Measurements from ENCODE around the gene ZFHX3.

ZFHX3 gene

DNA sequence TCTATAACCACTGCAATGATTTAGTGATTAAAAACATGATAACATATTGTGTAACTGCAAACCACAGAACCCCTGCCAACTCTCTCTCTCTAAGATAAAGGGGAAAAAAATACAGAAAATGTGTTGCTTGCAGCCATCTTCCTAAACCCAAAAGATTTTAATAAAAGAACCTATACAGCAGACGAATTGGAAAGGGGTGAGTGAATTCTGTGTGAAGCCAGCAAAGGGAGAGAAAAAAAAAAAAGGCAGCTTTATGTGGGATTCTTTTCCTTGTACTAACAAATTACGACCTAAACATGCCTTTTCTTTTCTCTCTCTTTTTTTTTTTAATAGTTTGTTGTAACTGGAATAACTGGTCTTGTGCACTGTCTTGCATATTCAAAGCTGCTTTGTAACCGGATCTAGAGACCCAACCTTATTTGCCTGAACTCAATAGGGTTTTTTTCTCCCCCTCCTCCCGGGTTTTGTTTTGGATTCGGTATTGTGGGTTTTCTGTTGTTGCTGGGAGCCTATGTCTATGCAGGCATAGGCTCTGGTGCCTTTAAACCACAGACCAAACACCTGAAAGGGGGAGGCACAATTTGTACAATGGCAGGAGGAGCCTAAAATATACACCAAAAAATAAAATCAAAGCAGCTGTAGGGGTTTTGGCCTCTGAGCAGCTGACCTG lies 7.0 kb upstream of the ZFHX3 start:
- no peak for DNase-seq (ENCODE audit: low read depth in 2 of 2)

DNA sequence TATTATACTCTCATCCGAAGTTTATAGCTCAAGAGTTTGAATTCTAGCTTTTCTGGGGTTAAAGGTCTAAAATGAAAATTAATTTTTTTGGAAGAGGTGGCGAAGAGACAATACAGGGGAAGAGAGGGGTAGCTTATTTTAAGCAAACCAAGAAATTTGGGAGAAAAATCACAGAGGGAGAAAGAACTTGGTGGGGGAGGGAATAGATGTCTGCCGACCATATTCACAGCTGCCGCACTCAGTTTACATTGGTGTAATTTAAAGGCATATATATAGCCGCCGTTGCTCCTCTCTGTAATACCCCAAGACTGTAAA lies 6.5 kb upstream of the ZFHX3 start:
- no peak for DNase-seq (ENCODE audit: low read depth in 2 of 2)

DNA sequence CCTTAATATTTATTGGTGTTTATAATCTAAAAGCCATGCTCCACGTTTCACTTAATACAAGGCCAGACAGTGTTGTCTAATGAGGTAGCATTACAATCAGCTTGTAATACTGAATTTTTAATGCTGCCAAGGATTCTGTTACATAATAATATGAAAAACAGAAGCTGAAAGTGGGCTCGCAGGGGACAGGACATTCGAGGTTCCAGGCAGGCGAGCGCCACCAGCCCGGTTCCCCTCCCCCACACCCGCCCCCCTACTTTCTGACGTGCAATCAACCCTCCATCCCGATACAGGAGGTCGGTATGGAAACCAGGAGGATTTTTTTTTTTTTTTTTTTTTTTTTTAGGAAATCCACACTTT lies 6.2 kb upstream of the ZFHX3 start:
- no peak for DNase-seq (ENCODE audit: low read depth in 2 of 2)

DNA sequence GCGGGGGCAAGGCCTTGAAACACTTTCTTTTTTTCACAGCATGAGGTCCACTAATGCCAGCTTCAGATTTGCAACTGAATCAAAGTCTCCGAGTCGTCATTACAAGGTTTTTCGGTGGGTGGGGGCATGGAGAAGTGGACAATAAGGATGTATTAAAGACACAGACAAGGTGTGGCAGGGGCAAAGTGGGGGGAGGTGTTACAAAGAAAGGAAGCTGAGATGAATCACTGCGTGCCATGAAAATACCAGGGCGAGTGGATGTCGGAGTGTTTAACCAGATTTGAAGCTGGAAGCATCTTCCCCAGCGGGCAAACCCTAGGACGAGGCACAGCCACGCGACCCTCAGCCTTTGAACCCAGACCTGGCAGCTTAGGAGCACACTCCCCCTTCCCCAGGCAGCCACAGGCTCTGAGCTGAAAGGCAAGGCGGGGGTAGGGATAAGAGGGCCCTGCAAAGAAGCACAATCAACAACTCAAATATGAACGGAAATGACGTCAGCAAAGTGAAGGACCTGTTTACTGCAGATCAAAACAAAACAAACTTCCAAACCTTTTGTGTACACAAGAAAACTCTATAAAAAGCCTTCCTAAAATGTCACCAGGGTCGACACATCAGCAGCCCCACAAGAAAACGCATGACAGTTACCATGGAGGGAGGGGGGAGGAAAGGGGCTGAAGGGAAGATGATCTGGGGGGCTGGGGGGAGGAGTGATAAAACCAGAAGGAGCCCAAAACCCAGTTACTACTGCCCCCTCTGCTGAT lies 5.6 kb upstream of the ZFHX3 start:
- no peak for DNase-seq (ENCODE audit: low read depth in 2 of 2)

DNA sequence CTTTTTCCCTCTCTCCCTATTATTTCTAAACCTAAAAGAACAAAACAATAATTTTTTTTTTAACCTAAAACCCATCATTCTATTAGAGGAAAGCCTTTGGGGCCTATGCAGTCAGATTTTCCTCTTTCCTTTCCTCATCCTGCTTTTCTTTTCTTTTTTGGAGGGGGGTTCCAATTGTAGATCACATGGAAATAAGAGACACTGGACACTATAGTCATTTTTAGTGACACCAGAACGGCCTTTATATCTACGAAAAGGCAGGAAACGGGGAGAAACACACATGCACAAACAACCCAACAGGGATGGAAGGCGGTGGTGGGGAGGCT lies 5.1 kb upstream of the ZFHX3 start:
- no peak for DNase-seq (ENCODE audit: low read depth in 2 of 2)

DNA sequence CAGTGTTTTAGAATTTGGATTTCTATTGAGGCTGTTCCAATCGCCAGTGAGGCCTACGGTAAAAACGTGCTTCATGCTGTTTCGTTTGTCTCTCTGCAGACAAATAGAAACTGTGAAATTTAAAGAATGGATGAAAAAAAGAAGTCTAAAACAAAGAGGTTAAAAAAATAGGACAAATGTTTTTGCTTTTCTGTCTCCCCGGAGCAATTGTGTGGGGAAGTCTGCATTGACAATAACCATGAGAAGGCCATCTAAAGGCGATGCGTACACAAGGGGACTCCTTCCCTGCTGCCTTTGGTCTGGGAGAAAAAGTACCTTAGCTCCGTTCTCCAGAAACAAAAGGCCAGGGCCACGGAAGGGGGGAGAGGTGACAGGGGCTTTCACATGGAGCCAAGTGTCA lies 4.6 kb upstream of the ZFHX3 start:
- no peak for DNase-seq (ENCODE audit: low read depth in 2 of 2)

DNA sequence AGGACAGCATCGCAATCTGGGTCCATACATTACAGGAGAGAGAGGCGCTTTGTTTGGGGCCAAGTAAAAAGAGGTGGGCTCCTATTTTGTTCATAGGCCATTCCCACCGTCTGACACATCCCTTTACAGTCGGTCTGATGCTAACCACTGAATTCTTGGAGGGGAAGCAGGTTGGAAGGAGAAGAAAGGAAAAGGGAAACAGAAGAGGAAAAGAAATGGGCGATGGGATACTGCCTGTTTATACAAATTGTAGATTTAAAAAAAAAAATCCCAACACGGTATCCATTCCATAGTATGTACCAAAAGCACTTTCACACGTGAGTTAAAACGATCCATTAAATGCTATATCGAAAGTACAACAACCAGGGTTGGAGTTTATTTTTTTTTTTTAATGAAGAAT lies 4.0 kb upstream of the ZFHX3 start:
- DNase-seq (ENCODE audit: low read depth in 2 of 2), result no peak

DNA sequence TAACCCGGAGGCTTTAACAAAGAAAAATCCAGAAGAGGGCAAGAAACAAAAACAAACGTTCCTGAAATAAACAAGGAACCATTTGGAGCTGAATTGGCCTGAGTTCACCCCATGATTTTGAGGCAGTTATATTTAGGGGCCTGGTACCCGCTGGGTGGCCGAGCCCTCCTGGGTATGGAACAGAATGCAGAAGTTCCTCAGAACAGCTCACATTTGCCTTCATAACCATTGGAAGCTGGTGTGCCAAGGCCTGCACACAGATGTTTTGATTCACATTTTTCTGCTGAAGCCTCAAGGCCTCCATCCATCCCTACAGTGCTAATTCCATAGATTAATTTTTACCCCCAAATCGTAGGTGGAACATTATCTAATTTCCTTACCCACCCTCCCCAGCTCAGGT lies 3.3 kb upstream of the ZFHX3 start:
- DNase-seq (ENCODE audit: low read depth in 2 of 2), result no peak

DNA sequence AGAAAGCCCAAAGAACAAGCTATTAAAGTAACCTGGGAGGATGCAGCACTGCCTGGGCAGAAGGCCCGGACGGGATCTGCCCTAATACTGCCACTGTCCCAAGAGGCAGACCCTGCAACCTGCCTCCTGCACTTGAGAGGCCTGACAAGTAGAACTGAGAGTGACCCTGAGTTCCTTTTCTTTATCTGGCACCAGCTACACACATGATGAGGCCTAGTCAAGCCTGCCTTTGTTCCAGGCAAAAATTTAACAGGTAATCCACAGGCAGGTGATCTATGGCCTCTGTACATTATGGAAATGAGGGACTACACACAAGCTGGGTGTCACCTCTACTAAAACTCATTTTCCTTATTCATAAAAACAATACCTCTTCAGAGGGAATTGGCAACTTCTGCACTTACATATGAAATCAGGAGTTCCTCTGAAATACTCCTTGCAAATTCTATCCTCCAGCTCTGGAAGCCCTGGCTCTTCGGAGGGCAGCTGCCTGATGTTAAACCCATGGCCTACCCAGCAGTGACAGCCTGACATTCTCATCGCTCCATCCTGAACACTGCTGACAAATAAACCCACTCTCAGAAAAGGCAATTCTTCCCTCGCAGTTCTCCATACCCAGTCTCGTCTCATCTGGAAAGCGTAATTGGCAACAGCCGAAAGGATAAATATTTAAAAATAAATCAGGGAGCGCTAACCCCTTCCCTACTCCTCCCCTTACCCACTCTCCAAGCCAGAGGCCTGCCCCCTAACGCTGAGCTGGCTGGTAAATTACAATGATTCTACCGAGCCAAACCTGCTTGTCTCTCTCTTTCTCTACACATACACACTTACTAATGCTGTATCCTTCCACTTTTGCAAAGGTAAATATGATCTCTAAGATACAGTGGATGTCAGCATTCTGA lies 2.5 kb upstream of the ZFHX3 start:
- no peak for DNase-seq (ENCODE audit: low read depth in 2 of 2)

DNA sequence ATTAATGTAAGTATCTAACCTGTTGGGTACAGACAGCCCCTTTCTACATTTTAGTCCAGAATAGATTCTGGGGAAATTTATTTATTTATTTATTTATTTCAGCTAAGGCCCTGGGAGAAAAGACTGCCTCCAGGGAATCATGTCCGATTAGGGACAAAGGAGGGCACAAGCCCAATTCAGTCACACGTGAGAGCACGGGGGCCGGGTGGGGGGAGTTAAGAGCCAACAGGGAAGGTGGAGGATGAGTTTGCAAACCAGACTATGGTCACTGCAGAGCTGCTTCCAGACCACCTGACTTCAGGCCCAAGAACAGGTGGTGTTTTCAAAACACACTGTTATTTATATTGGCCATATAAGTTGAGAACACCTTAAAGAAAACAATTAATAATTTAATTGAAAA lies 1.6 kb upstream of the ZFHX3 start:
- DNase-seq (ENCODE audit: low read depth in 2 of 2), result no peak

DNA sequence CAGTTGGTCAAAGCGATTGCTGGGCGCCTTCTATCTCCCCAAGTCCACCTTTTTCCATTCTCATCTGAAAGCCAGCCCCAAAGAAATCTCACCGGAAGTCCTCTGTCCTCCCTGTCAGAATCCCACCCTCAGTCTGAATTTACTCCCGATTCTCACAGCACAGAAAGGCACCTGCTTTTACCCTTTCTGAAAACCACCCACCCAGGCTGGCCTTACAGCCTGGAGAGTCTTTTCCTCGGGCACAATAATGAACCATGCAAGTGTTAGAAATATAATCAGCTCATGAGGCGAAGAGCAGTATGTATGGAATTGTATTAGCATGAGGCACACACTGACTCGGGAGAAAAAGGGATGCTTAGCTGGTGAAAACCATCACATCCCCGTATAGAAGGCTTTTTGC lies 1.2 kb upstream of the ZFHX3 start:
- DNase-seq (ENCODE audit: low read depth in 2 of 2), result no peak

DNA sequence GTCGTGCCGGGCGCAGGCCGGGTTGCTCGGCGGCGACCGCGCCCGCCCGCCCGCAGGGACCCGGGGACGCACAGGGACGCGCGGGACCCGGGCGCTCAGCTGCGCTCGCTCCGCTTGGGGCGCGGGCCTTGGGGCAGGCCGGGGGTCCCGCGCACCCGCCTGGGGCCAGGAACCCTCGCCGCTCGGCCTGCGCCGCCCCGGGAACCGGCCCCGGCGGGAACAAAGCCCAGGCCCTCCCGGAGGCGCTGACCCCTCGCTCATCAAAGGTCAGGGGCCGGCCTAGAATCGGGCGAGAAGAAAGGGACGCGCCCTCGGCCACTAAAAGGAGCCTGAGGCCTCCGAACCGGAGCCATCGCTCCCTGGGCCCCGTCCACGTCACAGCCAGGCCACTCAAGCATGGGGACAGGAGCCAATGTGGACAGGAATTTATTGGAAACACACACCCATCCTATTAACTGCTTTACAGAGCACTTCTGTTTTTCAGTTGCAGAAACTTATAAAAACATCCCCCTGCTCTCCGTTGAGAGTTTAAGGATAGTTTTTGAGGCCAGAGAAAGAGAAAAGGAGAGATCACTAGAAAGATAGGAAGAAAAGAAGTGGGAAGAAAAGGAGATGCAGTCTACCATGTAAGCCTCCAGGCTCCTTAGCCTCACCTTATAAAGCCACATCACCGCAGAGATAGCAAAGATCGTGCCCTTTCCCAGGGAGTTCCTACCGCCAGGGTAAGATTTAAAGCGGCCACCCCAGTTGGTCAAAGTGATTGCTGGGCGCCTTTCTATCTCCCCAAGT lies 558 bp upstream of the ZFHX3 start:
- DNase-seq (ENCODE audit: low read depth in 2 of 2), result no peak

DNA sequence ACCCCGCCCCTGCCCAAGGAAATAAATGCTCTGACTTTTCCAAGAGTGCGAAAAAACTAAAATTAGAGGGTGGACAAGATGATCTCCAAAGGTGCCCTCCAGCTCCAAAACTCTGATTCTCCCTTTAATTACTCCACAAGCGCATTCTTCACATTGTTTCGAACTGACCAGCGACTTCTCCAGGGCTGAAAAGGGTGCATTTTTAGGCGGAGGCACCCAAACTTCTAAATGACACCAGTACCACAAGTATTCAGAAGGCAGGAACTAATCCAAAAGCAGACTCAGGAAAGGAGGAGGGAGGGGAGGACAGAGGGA lies 750 bp downstream of the ZFHX3 start:
- DNase-seq (ENCODE audit: low read depth in 2 of 2), result no peak

DNA sequence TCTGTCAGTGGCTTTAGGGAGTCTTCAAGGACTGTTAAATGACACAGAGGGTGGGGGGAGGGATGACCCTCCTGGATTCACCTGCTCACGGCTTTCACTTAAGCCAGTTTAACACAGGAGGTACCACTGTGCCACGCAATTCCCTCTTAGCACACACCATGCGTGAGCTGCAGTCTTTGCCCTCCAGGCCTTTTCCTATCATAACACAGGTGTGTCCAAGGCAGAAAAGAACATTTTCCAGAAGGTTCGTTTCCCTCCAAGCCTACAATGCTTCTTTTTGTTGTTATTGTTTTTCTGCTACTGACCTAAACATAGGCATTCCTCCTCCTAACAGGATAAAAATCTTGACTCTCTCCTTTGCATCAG lies 1.1 kb downstream of the ZFHX3 start:
- no peak for DNase-seq (ENCODE audit: low read depth in 2 of 2)

DNA sequence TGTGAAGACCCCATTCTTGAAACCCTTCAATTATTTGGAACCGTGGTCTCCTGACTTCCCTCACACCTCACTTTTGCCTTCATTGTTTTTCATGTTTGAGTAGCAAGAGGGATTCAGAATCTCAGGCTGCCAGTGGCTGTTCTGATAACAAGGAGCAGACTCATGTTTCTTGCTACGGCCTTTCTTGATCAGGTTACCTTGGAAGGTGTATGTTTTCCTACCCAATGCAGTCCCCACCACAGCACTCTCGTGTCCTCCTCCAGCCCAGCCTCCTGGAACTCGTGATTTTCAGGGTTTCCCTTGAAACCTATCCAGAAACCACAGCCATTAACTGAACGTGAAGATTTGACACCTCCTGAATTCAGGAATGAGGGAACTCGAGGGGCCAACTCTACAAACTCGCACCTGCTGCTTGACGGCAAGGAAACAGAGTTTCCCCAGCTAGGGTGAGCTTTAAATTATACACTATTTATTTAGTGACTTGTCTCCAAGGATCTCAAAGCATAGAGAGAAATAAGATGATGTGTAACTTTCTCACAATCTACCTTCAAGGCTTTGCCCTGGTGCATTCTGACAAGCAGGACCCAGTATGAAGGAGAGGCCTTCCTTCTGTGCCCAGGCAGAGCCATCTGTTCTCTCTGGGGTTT lies 1.6 kb downstream of the ZFHX3 start:
- DNase-seq (ENCODE audit: low read depth in 2 of 2), result no peak

DNA sequence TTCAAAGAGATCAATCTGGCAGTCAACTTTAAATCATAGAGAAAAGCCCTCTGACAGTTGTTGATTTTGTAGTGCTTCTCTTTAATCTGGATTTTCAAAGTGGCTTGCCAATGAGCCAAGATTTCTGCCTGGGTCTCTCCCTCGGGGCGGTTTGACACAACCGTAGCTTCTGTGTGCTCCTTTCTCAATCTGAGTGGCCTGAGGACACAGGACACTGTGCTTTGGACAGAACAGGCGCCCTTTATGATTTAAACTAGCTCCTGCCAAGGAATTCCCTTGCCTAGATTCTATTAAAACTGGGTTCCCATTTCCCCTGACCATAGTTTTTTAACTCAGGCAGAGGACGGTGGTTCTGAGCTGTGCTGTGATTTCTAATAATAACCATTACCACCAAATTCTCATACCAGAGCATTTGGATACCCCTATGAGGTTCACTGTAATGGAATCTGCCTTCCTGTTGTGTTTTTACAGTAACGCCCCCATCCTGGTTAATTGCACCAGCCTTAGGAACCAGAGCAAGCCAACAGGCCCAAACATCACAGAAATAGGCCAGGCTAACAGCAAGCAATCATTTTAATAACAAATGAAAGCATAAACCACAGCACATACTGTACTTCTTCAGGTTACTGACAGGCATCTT lies 4.0 kb downstream of the ZFHX3 start:
- no peak for DNase-seq (ENCODE audit: low read depth in 2 of 2)

DNA sequence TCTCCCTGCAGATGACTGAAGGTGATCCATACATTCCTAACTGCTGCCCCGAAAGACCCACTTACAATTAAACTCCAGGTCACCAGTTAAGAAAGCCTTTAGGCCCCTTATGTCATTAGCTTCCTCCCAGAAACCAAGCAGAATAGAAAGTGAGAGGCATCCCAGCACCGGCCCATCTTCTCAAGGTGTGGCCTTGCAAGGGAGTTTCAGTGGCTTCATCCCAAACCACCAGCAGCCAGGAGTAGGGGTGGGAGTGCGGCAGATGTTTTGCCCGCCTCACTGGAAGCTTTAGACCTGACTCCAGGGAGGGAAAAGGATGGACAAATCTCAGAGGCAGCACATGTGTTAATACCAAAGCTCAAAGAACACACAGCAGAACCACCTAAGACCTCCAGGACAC lies 5.1 kb downstream of the ZFHX3 start:
- DNase-seq (ENCODE audit: low read depth in 2 of 2), result no peak

DNA sequence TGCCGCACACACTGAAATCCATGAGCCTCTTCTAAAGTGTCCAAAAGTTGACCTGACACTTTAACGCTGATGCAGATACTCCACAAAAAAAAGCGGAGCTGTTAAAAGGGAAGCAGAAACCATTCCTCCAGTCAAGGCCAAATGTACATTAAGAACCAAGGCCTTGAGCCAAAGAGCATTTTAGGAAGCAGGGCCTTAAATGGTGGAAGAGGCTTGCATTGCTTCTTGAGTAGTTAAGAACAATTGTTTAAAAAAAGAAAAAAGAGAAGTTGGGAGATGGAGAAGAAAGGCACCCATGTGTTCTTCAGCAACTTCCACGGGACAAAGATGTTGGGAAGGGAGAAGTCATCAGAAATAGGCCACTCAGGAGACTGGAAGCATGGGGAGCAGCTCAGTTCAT lies 6.3 kb downstream of the ZFHX3 start:
- no peak for DNase-seq (ENCODE audit: low read depth in 2 of 2)

DNA sequence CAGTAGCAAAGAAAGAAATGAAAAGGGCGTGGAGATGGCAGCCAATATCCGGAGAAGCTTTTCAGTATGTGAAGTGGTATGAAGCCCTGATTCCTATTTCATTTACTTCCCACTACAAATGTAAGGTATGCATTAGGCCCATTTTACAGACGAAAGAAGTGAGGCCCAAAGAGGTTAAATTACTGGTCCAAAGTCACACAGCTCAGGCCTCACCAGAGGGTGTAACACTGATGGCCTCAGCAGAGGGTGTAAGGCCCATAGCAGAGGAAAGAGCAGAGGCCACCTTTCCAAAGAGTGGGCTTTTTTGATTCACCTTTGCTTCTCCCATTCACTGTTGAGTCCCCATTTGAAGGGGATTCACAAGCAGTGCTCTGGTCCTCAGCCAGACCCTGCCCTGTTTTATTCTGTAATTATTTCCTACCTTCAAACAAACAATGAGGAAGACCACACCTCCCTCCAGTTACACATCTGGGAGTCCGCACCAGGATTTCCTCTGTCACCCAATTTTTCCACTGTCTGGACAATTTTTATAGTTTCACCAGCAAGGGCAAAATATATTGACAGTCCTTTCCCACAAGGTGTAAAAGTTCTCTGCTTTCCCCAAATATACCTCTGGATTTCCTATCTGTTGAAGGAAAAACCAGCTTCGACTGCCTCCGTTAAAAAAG lies 7.1 kb downstream of the ZFHX3 start:
- no peak for DNase-seq (ENCODE audit: low read depth in 2 of 2)

DNA sequence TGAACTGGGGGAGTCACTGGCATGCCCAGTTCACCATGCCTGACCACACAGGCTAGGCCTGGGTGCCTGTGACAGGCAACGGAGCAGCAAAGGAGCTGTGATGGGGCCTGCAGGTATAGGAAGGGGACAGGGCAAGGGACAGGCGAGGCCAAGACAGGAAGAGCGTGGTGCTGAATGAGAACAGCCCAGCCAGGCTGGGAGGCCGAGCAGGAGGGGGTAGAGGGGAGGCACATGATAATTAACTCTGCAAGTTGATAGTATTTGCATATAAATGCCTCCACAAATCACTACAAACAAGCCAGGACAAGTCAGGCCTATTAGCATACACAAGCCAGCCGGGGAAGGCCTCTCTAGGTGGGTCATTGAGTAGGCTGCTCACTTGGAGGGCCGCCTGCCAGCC lies 7.8 kb downstream of the ZFHX3 start:
- DNase-seq (ENCODE audit: low read depth in 2 of 2), result no peak

Measured in activated CD4-positive, alpha-beta T cell treated with anti-CD3 and anti-CD28 coated beads for 24 hours (primary cell).